Raji (cell line): ENCODE measurements around the gene IL17RD.

Experiments used
- POLR2A ChIP-seq: IDR thresholded peaks from 2 replicates; pipeline ENCODE4 v1.6.1; 2011; ENCODE audit warnings: low read depth, low read length, control low read depth; ENCODE audit not compliant: insufficient read depth

IL17RD gene

DNA sequence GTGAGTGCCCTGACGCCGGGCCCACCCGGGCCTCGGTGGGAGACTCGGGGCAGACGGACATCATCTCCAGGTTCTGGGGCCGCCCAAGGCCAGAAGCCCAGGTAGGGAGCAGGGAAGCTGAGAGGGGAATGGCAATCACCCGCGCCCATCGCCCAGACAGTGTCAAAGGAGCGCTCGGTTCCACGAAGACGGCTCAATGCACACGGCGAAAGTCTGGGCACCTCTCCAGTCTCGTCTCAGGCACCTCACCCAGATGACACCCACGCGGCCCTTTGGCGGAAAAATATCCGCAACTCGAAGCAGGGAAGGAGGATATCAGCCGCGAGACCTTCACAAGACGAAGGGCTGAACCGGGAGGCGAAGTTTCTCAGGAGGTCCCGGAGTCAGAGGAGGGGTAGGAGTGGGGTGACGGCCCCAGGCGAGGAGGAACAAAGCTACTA is 916 bp downstream of the IL17RD start:
- TF ChIP-seq POLR2A: no peak

DNA sequence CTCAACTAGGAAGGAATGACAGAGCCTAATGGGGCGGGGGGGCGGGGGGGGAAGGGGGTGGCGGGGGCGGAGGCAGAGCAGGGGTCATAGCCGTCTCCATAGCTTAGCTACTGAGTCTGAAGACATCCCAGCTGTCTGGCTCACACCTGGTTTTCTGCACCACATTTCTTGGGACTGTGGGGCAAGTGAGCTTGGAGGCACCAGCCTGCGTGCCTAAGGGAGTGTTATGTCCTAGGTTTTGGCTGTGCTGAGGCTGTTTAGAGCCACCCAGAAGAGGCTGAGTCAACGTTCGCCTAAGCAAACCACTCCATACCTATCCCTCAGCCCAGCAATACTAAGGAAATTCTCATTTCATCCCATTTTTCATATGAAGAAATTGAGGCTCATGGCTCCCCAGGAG is 1.4 kb downstream of the IL17RD start:
- no peak for TF ChIP-seq POLR2A

DNA sequence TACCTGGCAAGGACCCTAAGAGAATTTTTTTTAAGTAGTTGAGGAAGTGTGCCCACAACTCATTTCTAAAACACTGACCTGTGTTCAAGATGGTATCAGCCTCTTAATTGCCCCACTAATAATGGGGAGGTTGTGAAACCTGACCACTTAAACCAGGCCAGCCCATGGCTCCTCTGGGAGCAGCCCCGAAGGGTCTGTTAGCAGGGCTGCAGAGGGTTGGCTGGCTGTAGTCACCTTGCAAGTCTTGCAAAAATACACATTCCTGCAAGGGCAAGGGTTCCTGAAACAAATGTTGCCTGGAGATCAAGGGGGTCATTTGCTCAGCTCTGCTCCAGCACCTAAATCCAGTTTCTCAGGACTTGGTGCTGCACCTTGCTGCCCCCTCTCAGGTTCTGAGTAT is 3.2 kb downstream of the IL17RD start:
- no peak for TF ChIP-seq POLR2A

DNA sequence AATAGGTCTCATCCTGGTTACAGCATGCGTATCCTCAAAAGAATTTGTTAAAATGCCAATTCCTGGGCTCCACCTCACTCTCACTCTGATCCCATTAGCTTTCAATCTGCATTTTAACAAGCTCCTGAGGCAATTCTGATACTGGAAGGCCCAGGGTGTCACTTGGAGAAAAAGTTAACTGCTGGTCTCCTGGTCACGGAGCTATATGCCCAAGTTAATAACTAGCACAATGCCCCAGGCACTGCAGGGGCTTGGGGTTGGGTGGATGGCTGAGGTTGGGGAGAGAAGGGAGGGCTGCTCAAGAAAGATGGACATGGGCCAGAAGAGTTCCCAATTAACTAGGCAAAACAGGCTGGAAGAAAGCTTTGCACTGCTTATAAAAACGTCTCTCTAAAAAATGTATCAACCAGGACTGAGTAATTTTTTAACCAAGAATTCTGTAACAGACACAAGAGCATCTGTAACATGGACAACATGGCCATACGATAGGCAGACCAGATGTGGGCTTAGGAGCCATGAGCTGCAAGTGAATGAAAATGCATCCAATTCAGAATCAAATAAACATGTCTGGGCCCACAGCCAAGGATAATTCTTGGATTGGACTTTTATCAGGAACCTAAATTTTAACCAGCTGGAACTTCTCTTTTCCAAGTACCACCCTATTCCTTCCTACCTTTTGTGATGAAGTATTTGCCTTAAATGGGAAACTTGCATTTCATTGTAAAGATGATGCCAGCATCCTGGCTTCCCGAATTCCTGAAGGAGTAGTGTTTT is 4.2 kb downstream of the IL17RD start:
- TF ChIP-seq POLR2A: no peak

DNA sequence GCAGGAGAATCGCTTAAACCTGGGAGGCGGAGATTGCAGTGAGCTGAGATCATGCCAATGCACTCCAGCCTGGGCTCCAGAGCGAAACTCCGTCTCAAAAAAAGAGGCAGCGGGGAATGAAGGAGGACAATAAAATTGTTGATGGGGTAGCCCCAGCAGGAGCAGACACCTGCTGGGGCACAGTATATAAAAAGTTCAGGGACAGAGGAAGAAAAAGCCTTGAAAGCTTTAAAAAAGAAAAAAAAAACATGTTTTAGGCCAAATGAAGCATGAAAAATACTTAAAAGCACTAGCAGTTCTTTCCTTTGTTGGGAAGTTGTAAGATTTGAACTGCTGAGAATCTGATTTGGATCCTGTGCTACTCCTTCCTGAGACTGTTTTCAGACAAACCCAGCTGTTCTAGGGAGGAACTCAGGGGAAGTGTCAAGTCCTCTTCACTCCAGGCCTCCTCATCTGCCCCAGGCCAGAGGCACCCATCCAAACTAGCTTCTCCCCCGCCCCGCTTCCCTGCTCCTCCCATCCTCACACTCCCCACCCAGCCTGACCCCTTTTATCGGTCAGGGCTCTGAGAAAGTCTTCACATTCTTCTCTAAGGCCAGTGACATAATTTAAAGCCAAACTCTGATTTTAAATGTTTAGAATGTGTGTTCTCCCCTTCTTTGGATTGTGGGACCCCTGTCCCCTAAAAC is 4.9 kb downstream of the IL17RD start:
- no peak for TF ChIP-seq POLR2A

DNA sequence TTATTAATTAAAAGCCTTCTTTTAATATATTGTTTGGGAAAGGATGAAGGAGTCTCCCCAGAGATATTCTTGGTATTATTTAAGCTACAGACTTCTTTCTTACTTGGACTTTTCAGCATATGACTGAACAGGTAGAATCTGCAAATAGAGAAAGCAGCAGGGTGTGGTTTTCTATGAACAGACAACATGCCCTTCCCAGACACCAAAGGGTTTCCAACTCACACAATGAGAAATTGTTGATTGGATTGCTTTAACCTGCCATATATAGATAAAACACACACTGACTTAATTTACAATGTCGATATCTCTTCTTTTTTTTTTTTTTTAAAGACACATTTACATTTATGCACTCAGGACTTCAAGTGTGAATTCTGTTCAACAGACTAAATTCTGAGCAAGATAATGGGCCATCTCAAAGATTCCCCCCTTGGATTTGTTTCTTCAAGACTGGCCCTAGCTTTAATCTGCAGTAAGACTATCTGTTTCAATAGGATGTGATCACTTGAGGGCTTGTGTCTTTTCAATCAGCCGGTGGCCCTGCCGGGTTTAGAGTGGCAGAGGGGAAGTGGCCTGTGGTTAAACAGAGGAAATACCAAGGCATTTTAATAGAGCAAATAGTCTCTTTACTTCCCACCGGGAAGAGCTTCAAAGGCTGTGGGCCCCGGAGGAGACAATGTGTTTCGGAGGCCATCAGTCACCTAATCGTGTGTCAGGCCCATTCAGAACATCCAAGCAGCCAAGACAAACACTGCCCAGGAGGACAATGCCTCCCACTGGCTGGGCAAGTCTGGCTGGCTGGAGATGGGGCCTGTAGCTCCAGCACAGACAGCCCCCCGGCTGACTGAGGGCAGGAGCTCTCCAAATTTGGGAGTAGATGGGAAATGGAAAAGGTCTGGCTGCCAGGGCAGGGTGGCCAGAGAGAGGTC is 6.1 kb downstream of the IL17RD start:
- no peak for TF ChIP-seq POLR2A

DNA sequence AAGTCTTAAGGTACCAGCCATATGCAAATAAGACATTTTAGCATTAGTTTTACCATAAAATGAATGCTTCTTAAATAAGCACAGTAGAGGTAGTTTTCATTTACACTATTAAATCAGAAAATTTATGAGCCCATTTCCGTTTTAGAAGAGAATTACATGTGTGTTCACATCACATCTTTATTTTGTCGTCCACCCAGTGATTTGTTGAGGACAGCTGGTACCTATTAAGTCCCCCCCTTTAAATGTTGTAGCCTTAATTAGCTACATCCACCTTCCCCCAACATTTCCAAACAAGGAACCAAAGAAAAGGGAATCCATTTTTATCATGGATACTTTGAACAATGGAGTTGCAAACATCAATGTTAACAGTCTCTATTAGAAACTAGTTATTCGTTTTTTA is 6.8 kb downstream of the IL17RD start:
- no peak for TF ChIP-seq POLR2A

DNA sequence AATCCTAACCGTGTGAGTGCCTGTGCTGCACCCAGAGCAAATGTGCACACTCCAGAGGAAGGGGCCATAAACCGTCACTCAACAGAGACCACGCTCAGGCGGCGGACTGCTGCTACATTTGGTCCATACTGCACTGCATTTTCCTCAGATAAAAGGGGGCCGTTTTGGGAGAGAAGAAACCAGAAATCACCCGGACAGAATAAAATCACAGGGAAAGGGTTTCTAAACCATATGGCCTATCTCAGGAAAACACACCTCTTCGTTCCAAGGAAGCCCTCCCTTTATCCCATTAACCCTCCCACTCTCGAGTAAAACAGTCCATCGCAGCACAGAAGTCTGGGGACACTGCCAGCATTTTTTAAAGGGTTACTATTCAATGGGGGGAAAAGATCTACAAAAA is 7.6 kb downstream of the IL17RD start:
- TF ChIP-seq POLR2A: no peak

DNA sequence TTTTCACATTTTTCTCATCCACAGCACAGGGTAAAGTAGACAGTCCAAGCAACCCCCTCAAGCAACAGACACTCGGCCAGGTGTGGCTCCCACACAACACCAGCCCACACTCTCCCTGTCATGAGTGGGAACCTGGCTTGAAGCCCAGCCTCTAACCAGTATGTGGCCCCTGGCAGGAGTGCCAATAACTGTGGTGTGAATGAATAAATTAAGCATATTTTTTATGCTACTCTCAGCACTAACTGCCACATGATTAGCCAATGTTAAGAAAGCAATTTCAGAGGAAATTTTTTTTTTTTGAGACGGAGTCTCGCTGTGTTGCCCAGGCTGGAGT is 9.9 kb downstream of the IL17RD start:
- TF ChIP-seq POLR2A: no peak

DNA sequence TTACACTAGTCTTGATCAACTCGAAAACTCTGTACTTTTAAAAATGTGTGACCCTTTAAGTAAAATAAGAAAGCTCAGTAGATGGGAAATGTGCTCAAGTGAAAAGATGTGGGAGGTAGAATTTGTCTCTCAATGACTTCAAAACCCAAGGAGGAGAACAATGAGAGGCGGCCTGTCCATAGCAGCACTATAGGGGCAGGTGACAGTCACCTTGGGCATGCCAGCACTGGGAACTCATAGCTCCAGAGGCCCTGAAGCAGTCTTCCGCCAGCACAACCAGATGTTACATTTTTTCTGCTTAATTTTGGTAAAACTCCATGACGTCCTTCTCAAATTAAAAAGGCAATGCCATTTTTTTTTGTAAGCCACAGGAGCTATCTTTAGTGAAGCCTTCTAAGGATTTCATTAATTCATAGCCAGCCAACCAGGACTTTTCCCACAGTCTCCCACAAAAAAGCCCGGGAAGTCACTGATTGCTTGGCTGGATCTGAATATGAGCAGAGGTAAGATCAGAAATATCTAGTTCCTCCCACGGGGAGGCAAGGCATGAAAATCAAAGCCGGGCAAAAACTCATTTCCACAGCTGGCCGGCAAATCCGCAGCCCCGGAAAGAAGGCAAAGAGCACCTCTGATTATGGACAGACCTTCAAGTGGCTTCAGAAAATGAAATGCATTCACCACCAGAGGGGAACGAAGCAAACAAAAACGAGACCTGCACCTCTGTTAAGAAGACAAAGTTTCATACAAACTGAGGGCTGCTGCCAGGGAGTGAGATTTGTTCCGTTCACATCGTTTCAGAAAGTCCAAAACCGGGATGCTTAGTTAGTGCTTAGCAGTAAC is 10.5 kb downstream of the IL17RD start:
- no peak for TF ChIP-seq POLR2A

DNA sequence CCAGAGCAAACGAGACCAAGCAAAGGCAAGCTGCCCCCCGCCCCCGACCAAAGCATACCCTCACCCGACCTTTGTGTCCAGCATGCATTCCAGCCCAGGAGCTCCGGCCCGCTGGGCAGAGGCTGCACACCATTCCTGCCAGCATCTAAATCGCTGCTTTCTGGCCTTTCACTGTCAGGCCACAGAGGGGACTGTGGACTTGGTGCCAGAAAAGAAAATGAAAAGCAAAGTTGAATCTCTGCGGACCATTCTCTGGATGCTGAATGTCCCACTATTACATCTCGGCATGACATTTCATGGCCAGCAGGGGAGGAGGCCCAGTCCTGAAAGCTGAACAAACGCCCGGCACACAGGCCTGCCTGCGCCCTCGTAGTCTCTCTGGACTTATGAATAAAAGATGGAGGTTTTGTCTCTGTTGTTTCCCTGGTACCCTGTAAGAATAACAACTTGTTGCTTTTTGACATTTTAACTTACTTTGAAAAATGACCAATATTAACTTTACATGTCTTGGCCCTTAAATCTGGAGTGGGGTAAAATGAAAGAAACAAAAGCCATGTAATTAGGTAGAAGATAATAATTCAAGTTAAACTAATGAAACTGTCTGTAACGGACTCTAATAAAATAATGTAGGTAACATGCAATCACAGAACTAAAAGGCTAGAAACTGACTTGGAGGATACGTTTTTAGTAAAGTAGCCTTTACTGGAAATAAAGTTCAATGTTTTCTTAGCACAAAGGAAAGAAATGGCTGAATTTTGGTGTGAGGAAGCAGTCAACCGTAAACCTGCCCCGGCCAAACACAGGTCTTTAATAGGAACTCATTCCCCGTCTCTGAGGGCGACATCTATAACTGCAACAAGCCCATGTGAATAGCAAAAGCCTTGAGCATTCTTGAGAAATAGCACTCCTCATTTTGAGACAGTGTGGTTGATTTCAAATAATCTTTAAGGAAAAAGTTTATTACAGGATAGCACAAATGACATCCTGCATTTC is 12.7 kb downstream of the IL17RD start:
- TF ChIP-seq POLR2A: no peak

DNA sequence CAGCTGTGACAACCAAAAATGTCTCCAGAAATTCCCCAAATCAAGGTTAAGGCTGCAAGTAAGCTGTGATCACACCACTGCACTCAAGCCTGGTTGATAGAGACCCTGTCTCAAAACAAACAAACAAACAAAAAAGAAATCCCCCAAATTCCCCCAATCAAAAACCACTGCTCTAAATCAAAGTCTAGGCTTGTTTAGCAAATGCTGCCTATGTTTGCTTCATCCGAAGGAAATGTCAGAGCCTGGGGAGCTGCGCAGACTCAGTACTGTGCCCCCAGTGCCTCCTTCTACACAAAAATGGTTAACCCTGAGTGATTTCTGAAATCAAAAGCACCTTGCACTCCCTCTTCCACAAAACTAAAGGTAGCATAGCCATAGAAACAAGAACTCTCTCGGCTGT is 13.4 kb downstream of the IL17RD start:
- no peak for TF ChIP-seq POLR2A

DNA sequence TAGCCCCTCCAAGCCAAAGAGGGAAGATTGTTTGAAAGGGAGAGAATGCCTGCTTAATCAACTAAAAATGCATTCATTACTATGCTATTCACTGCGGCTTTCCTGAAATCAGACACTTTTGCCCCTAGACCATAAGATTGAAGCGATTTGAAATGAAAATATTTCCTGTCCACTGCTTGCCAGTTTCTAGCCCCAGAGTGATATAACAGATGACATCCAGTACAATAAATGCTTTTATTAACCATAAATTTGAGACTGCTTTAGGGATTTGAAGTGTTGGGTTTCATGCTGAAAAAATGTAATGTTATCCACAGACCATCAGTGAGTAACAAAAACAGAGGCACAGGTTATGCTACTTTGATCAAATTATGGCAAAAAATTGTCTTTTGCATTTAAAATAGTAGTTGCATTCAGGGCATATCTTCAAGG is 14.1 kb downstream of the IL17RD start:
- no peak for TF ChIP-seq POLR2A
